ENCODE measurements around the gene LCE5A. TPM values are rescaled to one million over a fixed set of nuclear protein-coding genes. Genes with fewer than 3 reads are reported as not detected.

The LCE5A gene
- polyA plus RNA-seq, 1 donor from 2014 or later = not detected

DNA sequence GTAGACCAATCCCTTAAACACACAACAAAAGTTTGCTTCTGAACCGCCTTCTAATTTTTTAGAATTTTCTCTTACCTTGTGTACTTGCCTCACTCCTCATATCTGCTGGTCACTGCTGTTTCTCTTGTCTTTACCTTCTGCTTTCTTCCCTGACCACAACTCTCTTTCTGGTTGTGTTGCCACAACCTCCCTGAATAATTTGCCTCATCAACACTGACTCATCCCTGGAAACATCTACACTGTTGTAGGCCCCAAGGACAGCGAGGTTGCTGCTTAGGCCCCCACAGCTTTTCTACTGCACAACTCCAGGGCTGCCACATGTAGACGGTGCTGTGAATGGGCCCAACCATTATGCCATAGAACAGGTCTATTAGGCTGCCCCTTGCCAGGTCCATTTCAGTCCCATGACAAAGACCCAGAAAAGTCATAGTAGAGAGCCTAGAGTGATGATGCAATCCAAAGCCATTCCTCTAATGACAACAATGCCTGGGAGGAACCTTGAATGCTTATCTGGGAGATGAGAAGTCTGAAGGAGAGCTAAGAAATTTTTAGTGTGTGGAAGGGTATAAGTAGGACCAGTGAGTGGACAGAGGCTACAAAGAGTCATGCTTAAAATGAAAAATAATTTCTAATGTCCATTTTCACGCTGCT is 36.6 kb upstream of the LCE5A start:
- Histone ChIP-seq H2AFZ (ENCODE audit: low read depth, low read length) (no peak overlapping the region), H3K4me3 (ENCODE audit: low read length) (no peak overlapping the region), H3K27ac (ENCODE audit: low read length) (no peak overlapping the region), H3K9me3 (ENCODE audit: low read length) (peaks cover 3% of the 10 kb centered on the region), H3K4me2 (ENCODE audit: low read length) (no peak overlapping the region), H3K9me2 (ENCODE audit: insufficient read depth, low read length) (no peaks in the 10 kb centered on the region), H3K27me3 (ENCODE audit: insufficient read depth, low read depth, low read length) (no peaks in the 10 kb centered on the region), H3F3A (ENCODE audit: insufficient read depth, low read length, poor library complexity, severe bottlenecking) (no peaks in the 10 kb centered on the region), H3K36me3 (ENCODE audit: insufficient read depth, low read length) (no peaks in the 10 kb centered on the region), H3K9ac (ENCODE audit: low read length) (no peak overlapping the region), H3K79me2 (replicated peaks; ENCODE audit: insufficient read depth, low read length) (no peaks in the 10 kb centered on the region), H4K20me1 (ENCODE audit: insufficient read depth) (no peaks in the 10 kb centered on the region)
- no peak for TF ChIP-seq TAF1 (IDR thresholded peaks at IDR 0.05; ENCODE audit: low read depth)
- TF ChIP-seq, protein P1, sequence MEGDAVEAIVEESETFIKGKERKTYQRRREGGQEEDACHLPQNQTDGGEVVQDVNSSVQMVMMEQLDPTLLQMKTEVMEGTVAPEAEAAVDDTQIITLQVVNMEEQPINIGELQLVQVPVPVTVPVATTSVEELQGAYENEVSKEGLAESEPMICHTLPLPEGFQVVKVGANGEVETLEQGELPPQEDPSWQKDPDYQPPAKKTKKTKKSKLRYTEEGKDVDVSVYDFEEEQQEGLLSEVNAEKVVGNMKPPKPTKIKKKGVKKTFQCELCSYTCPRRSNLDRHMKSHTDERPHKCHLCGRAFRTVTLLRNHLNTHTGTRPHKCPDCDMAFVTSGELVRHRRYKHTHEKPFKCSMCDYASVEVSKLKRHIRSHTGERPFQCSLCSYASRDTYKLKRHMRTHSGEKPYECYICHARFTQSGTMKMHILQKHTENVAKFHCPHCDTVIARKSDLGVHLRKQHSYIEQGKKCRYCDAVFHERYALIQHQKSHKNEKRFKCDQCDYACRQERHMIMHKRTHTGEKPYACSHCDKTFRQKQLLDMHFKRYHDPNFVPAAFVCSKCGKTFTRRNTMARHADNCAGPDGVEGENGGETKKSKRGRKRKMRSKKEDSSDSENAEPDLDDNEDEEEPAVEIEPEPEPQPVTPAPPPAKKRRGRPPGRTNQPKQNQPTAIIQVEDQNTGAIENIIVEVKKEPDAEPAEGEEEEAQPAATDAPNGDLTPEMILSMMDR (IDR thresholded peaks at IDR 0.05; ENCODE audit: poor library complexity, severe bottlenecking) = no peak
- TF ChIP-seq EZH2 (IDR thresholded peaks at IDR 0.05; ENCODE audit: borderline replicate concordance, insufficient read depth, low read length, poor library complexity, severe bottlenecking) = no peak
- TF ChIP-seq SMC3 (conservative IDR thresholded peaks at IDR 0.05; ENCODE audit: poor library complexity) = no peak
- TF ChIP-seq POLR2AphosphoS5 (IDR thresholded peaks at IDR 0.05) = no peak
- TF ChIP-seq, protein P2, sequence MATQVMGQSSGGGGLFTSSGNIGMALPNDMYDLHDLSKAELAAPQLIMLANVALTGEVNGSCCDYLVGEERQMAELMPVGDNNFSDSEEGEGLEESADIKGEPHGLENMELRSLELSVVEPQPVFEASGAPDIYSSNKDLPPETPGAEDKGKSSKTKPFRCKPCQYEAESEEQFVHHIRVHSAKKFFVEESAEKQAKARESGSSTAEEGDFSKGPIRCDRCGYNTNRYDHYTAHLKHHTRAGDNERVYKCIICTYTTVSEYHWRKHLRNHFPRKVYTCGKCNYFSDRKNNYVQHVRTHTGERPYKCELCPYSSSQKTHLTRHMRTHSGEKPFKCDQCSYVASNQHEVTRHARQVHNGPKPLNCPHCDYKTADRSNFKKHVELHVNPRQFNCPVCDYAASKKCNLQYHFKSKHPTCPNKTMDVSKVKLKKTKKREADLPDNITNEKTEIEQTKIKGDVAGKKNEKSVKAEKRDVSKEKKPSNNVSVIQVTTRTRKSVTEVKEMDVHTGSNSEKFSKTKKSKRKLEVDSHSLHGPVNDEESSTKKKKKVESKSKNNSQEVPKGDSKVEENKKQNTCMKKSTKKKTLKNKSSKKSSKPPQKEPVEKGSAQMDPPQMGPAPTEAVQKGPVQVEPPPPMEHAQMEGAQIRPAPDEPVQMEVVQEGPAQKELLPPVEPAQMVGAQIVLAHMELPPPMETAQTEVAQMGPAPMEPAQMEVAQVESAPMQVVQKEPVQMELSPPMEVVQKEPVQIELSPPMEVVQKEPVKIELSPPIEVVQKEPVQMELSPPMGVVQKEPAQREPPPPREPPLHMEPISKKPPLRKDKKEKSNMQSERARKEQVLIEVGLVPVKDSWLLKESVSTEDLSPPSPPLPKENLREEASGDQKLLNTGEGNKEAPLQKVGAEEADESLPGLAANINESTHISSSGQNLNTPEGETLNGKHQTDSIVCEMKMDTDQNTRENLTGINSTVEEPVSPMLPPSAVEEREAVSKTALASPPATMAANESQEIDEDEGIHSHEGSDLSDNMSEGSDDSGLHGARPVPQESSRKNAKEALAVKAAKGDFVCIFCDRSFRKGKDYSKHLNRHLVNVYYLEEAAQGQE (IDR thresholded peaks at IDR 0.05; ENCODE audit: borderline replicate concordance) = no peak
- TF ChIP-seq MXI1 (conservative IDR thresholded peaks at IDR 0.05; ENCODE audit: poor library complexity, severe bottlenecking) = no peak
- no peak for TF ChIP-seq EP300 (conservative IDR thresholded peaks at IDR 0.05; ENCODE audit: poor library complexity, severe bottlenecking)
- no peak for TF ChIP-seq RAD21 (conservative IDR thresholded peaks at IDR 0.05)

DNA sequence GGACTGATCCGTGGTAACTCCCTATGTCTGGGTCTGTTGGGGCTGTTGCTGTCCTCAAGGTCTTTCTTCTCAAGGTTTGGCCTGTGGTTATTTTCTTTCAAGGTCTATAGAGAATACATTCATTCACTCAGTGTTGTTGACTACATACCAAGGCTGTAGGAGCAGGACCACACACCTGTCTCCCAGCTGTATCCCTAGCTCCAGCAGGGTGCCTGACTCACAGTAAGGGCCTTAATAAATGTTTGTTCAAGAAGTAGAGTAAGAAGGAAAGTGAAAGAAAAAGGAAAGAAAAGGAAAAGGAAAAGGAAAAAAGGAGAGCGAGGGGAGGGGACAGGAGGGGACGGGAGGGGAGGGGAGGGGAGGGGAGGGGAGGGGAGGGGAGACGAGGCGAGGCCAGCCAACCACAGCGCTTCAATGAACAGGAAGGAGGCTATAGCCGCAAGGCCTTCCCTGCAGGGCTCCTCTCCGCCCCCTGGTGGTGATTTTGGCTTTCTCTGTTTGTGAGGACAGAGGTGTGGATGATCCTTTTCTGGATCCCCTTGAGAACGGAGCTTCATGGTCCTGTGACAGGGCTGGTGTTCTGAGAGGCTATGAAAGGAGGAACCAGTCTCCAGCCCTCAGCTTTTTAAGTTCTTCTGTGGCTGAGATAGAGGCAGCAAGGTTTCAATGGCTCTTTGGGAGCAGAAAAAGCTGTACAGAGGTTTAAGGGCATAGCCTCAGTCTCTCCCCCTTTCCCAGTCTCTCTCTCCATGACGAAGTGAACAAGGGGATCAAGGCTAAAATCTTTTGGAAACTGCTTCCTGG is 30.6 kb upstream of the LCE5A start:
- H3K9me2 ChIP-seq (ENCODE audit: insufficient read depth, low read length) = no peaks in the 10 kb centered on the region
- no peaks in the 10 kb centered on the region for H4K20me1 ChIP-seq (ENCODE audit: insufficient read depth)
- H3K27me3 ChIP-seq (ENCODE audit: insufficient read depth, low read depth, low read length) = no peaks in the 10 kb centered on the region
- no peaks in the 10 kb centered on the region for H3F3A ChIP-seq (ENCODE audit: insufficient read depth, low read length, poor library complexity, severe bottlenecking)
- H3K9me3 ChIP-seq (ENCODE audit: low read length) = peaks cover 8% of the 10 kb centered on the region
- H3K4me3 ChIP-seq (ENCODE audit: low read length) = no peak overlapping the region
- no peaks in the 10 kb centered on the region for H3K79me2 ChIP-seq (replicated peaks; ENCODE audit: insufficient read depth, low read length)
- no peak for TF ChIP-seq MXI1 (conservative IDR thresholded peaks at IDR 0.05; ENCODE audit: poor library complexity, severe bottlenecking)
- no peak for TF ChIP-seq TAF1 (IDR thresholded peaks at IDR 0.05; ENCODE audit: low read depth)
- TF ChIP-seq POLR2AphosphoS5 (IDR thresholded peaks at IDR 0.05) = no peak
- TF ChIP-seq, protein P2 (IDR thresholded peaks at IDR 0.05; ENCODE audit: borderline replicate concordance) = no peak
- no peak for TF ChIP-seq SMC3 (conservative IDR thresholded peaks at IDR 0.05; ENCODE audit: poor library complexity)
- no peak for TF ChIP-seq EP300 (conservative IDR thresholded peaks at IDR 0.05; ENCODE audit: poor library complexity, severe bottlenecking)
- TF ChIP-seq RAD21 (conservative IDR thresholded peaks at IDR 0.05) = no peak
- TF ChIP-seq EZH2 (IDR thresholded peaks at IDR 0.05; ENCODE audit: borderline replicate concordance, insufficient read depth, low read length, poor library complexity, severe bottlenecking) = no peak
- TF ChIP-seq, protein P1 (IDR thresholded peaks at IDR 0.05; ENCODE audit: poor library complexity, severe bottlenecking) = no peak
- H3K4me2 ChIP-seq (ENCODE audit: low read length) = no peak overlapping the region
- no peak overlapping the region for H2AFZ ChIP-seq (ENCODE audit: low read depth, low read length)
- no peak overlapping the region for H3K9ac ChIP-seq (ENCODE audit: low read length)
- no peaks in the 10 kb centered on the region for H3K36me3 ChIP-seq (ENCODE audit: insufficient read depth, low read length)
- no peak overlapping the region for H3K27ac ChIP-seq (ENCODE audit: low read length)
